ENCODE data around the gene SEMA4D.

Gene SEMA4D

GRCh38 chr9:89442981-89443814, 54.7 kb downstream of the SEMA4D start:
- no peak for DNase-seq

GRCh38 chr9:89442501-89442978, 55.4 kb downstream of the SEMA4D start:
- no peak for DNase-seq

- no peak for DNase-seq
Observed at GRCh38 chr9:89441986-89442385, 55.9 kb downstream of the SEMA4D start.

DNA sequence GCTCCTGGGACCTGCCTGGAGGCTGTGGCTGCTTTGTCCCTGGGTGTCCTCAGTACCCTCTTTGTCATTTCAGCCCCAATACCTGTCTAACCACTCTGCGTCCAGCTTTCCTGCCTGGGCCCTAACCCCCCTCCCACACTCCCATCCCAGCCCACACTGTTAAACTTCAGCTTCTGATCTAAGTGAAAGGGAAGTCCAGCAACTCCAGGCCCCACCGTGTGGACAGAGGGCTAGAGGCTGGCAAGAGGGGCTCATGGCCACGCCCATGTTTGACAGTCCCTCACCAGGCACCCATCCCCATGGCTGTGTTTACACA, 56.3 kb downstream of the SEMA4D start:
- no peak for DNase-seq

DNA sequence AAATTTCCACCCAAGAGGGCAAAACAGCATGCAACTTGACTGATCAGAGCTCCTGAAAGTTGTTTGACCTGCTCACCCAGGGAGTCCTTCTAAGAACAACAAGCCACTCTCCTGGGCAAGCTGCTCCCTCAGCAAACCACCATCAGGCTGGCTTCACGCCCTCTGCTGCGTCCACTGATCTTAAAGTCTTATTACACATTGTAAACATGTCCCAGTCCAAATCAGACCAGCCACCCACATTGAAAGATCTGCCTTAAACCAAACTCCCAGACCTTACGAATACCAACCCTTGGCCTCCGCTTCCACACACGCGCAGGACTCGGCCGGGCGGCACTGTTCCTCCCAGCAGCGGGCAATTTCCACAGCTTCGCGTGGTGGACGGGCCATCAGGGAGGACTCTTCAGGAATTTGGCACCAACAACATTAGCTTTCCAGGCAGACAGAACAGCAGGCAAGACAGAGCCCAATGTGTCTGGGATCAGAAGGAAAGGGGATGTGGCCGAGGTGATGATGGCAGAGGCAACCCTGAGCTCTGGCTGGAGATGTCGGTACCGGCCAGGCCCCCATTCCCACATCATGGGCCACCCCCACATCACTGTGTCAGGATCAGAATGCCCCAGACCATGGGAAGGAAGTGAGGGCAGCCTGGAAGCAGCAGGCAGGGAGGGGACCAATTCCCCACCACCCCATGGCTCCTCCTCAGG, 56.8 kb downstream of the SEMA4D start:
- no peak for DNase-seq

DNA sequence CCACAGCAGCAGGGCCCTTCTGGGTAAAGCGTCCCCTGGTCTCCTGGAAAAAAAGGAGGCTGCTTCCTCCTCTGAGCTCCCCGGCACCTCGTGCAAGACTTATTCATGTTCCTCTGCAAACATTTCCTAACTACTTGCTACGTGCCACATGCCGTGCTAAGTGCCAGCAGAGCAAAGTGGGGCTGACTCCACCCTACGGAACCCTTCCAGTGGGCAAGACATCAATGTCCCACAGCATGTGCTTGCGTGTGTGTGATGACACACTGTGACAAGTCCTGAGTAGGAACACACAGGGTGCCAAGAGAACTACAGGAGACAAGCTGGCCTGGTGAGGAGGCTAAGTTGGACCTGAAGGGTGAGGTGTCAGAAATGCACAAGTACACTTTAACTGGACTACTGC, 57.4 kb downstream of the SEMA4D start:
- DNase-seq: no peak

DNA sequence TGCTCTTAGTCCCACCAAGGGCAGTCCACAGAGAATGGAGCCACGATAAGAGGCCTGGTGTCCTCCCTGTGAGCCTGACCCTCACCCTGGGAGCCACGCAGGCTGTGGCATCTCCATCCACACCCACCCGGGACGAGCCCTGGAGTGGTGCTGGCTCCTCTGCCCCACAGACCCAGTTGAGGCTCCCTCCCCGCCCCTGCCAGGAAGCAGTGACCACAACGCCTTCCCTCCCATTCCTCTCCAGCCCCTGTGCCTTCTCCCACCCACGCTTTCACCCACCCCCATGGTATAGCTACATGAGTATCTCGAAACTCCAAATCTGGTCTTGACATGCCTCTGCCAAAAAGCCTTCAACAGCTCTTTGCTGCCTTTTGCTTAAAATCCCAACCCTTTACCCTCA, 57.9 kb downstream of the SEMA4D start:
- no peak for DNase-seq

GRCh38 chr9:89439571-89439970, 58.3 kb downstream of the SEMA4D start:
- DNase-seq: no peak

- DNase-seq: no peak
Observed at GRCh38 chr9:89438194-89438593, 59.7 kb downstream of the SEMA4D start.

DNA sequence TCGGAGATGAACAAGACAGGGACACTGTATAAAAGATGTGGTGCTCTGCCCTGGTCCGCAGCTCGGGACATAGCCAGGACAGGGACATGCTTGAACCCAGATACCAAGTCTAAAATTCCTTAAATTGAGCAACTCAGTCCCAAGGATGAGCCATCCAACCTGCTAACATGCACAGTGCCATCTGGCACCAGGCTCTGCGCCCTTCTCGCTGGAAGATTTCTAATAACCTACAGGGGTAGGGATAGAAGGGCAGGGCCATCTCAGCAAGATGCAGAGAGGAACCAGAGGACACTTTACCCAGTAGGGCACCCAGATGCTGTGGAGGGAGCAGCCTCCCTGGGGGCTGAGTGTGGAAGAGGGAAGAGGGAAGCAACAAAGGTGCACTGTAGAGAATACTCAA, 60.1 kb downstream of the SEMA4D start:
- DNase-seq: no peak

- DNase-seq: peak; percentile 62
Observed at GRCh38 chr9:89436963-89437625, 60.8 kb downstream of the SEMA4D start.

- no peak for DNase-seq
Observed at GRCh38 chr9:89436326-89436725, 61.6 kb downstream of the SEMA4D start.

GRCh38 chr9:89435071-89435823, 62.7 kb downstream of the SEMA4D start:
- DNase-seq: no peak

GRCh38 chr9:89434636-89435035, 63.3 kb downstream of the SEMA4D start:
- DNase-seq: no peak

DNA sequence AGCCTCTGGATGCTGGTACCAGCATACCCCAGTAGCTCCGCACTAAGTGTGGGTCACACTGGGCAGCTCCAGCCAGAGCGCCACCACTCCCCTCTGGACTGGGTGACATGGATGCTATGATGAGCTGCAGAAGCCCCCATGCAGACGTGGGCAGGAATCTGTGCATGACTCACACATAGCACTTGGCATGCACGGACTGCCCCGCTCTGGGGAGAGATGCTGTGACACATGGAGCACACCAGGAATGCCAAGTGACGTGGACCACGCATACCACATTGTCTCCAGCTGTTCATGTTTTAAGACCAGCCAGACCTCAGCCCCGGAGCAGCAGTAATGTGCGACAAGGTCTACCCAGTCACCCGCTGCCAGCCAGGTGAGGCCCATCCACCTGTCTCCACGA, 64.1 kb downstream of the SEMA4D start:
- DNase-seq: no peak

- no peak for DNase-seq
Observed at GRCh38 chr9:89432986-89433530, 64.9 kb downstream of the SEMA4D start.

- DNase-seq: no peak
Observed at GRCh38 chr9:89431930-89432725, 65.8 kb downstream of the SEMA4D start.

DNA sequence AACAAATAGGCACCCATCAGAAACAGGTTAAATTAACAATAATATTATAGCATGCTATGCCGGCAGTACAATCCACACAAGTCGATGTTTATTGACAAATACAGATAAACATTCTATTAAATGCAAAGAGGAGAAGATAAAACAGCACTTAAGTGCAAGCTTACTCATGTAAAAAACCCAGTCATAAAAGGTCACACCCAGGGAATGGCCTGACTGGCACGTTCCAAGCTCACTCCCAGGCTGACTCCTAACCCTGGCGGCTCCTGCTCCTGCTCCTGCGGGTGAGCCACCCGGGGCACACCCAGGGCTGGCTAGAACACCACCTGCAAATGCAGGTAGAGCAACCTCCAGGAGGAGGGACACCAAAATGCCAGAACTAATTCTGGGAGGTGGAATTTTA, 66.9 kb downstream of the SEMA4D start:
- DNase-seq: no peak

GRCh38 chr9:89428901-89429890, 68.7 kb downstream of the SEMA4D start:
- DNase-seq: no peak

DNA sequence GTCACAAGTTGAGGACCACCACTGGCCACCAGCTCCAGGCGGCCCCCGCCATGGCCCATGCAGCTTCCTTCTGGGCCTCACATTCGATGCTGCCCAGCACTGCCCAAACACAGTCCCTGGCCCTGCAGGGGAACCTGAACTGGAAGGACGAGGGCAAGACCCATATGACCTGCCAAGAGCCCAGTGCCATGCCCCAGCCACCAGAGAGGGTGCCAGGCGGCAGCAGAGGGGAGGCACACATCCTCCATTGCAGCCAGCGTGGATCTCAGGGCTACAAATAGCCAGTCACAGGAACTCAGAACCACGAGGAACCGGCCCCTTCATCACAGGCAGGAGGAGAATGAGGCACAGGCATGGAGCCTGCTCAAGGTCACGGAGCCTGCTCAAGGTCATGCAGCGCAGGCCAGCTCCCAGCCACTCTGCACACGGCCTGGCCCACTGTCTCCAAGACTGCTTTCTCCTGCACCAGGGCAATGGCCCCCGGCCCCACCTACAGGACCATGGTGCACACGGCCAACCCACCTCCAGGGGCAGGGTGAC, 69.6 kb downstream of the SEMA4D start:
- DNase-seq: no peak

Measured in activated gamma-delta T cell (primary cell).